ENCODE data around the gene HDAC4.

The HDAC4 gene

DNA sequence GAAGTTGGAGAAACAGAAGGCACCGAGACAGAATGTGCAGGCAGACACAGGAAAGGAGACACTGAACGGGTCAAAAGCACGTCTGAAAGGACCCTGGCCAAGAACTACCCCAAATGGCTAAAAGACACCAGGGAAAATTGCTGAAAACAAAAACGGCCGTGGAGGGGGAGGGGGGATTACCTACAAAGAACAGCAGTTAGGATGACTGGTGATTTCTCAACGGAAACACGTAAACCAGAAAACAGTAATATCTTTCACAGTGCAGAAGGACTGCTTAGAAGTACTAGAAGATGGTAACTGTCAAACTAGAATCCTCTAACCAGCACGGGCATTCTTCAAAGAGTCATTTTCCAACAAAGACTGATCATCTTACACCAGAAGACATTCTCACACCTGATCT lies 142.6 kb downstream of the HDAC4 start:
- H3K4me3 ChIP-seq (ENCODE audit: low read length): no peak overlapping the region
- TF ChIP-seq, protein P1, sequence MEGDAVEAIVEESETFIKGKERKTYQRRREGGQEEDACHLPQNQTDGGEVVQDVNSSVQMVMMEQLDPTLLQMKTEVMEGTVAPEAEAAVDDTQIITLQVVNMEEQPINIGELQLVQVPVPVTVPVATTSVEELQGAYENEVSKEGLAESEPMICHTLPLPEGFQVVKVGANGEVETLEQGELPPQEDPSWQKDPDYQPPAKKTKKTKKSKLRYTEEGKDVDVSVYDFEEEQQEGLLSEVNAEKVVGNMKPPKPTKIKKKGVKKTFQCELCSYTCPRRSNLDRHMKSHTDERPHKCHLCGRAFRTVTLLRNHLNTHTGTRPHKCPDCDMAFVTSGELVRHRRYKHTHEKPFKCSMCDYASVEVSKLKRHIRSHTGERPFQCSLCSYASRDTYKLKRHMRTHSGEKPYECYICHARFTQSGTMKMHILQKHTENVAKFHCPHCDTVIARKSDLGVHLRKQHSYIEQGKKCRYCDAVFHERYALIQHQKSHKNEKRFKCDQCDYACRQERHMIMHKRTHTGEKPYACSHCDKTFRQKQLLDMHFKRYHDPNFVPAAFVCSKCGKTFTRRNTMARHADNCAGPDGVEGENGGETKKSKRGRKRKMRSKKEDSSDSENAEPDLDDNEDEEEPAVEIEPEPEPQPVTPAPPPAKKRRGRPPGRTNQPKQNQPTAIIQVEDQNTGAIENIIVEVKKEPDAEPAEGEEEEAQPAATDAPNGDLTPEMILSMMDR (conservative IDR thresholded peaks at IDR 0.05; ENCODE audit: low read depth, low read length): no peak
- DNase-seq (ENCODE audit: low read depth): no peak

DNA sequence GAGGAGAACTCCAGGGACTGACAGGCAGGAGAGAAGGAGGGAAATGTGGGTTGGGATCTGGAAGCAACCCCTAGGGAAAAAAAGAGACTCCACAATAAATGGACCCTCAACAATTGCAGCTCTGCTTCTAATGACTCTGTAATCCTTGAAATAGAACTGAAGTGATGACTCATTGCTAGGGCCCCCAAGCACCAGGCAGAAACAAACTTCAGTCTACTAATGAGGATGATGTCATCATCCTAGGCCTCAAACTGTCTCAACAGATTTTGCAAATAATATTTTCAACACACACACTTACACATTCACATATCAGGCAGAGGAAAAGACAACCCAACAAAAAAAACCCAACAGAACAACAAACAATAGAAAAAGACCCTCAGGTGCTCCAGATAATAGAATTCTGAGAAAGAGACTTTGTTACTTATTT lies 143.3 kb downstream of the HDAC4 start:
- DNase-seq (ENCODE audit: low read depth): peak; percentile 92
- H3K4me3 ChIP-seq (ENCODE audit: low read length): no peak overlapping the region
- TF ChIP-seq, protein P1 (conservative IDR thresholded peaks at IDR 0.05; ENCODE audit: low read depth, low read length): no peak

DNA sequence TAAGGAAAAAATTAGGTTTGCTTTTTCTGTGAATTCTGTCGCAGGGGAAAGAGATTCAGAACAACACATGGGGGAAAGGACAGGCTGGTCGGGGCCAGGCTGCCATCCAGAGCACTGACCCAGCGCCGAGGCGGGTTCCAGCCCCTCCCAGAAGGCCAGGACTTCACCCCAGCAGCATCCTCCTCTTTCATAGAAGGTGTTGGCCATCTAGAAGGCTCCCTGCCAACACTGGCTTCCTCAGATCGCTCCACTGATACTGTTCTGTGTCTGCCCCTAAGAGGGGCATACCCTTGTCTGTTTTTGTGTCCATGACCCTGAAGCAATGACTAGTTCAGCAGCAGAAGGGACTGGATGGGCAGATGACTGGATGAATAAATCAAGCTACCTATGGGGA lies 144.5 kb downstream of the HDAC4 start:
- DNase-seq (ENCODE audit: low read depth): no peak
- H3K4me3 ChIP-seq (ENCODE audit: low read length): no peak overlapping the region
- TF ChIP-seq, protein P1 (conservative IDR thresholded peaks at IDR 0.05; ENCODE audit: low read depth, low read length): no peak

DNA sequence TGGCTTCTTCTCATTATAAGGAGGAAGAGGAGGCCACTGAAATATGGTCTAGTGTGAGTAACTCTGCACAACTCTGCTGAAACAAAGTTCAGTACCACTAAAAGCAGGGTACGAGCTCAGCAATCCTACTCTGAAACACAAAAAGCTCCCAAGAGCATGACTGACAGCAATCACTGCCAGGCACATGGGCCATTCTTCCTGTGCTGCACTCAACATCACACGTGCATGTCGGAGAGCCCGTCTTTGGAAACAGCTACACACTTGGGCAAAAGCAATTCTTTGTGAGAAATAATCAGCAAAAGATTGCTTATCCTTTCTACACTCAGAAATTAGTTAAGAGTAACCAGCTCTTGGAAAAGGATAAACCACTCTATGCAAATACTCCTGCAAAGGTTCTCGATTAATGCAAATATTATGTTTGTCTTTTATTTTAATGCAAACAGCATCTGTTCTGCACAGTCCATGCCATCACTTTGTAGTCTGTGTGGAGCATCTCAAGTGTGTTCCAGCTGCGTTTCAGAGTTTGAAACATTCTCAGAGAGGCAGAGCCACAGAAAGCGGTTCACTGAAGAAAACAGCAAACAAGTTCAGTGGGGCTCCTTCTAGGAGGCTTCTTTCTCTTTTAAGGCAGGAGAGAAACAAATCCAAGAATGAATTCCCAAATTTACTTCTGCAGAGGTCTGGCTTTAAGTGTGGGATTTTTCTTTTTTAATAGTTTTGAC lies 145.0 kb downstream of the HDAC4 start:
- H3K4me3 ChIP-seq (ENCODE audit: low read length): no peak overlapping the region
- TF ChIP-seq, protein P1 (conservative IDR thresholded peaks at IDR 0.05; ENCODE audit: low read depth, low read length): no peak
- no peak for DNase-seq (ENCODE audit: low read depth)

DNA sequence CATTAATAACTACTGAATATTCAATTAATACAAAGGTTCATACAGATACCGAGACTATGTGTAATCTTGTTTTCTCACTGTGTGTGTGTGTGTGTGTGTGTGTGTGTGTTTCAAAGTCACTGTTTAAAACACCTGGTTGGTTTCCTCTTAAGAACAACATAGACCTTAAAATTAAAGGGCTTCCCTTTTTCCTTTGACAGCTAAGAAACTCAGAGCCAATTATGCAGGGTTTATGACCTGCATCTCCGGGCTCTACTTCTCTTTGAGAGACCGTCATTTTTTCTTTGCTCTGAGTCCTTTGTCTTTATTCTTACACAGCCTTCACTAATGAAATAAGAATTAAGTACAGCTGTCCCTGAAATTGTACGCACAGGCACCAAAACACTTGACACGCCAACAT lies 145.6 kb downstream of the HDAC4 start:
- no peak for DNase-seq (ENCODE audit: low read depth)
- no peak overlapping the region for H3K4me3 ChIP-seq (ENCODE audit: low read length)
- TF ChIP-seq, protein P1 (conservative IDR thresholded peaks at IDR 0.05; ENCODE audit: low read depth, low read length): no peak

DNA sequence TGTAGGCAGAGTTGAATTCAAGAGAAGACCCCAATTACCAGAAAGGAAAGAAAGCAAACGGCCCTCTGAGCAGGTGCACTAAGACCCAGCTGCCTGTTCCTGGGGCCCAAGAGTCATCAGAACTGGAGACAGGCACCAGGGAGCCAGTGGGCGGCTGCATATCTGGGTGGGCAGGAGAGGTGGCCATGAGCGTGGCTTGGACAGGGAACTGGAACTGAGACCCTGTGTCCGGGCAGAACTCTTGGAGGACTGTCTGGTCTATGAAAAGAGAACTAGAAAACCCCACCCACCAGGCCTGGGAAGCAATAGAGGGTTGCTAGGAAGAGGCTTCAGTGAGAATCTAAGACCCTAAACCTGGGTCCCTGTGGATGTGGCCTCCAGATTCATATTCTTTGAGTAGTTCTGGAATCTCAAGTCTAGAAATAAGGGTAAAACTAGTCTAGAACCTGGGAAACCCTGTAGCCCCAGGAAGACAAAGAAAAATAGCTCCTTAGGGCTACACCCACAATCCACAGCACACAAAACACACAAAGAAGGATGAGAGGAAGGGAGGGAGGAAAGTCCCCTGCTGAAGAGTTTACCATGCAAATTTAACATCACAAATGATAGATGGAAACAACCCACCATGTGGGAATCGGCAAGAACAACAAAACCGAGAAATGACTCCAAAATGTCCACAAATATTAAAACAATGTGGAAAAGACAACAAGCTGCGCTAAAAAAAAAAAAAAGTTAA lies 147.0 kb downstream of the HDAC4 start:
- DNase-seq (ENCODE audit: low read depth): no peak
- H3K4me3 ChIP-seq (ENCODE audit: low read length): no peak overlapping the region

More for the DNA sequence above, 147.0 kb downstream of the HDAC4 start:
- TF ChIP-seq, protein P1 (conservative IDR thresholded peaks at IDR 0.05; ENCODE audit: low read depth, low read length): no peak

Measured in retinal pigment epithelial cell (primary cell).